HepG2 (cell line): ENCODE data around the gene C1QBP. TPM values are rescaled to one million over a fixed set of nuclear protein-coding genes. Genes with fewer than 3 reads are reported as not detected.
A peak's percentile ranks its signal among the peaks of the same experiment; 100 is the strongest.

Experiments used
- HMGXB3 ChIP-seq: sonication (generic); formaldehyde crosslinking; IDR thresholded peaks from 2 replicates; pipeline ENCODE4 v1.4.0; 2020; ENCODE audit warnings: missing genetic modification reagents, borderline replicate concordance
- HMGXB4 ChIP-seq, 2 experiments: sonication (generic) in 1 of 2; formaldehyde crosslinking in 1 of 2; IDR thresholded peaks; 2 replicates each; pipeline versions ENCODE4 v1.4.0 to v1.6.1; 2018 to 2020; ENCODE audit warnings: missing genetic modification reagents in 2 of 2, borderline replicate concordance in 1 of 2, low read depth in 1 of 2, mild to moderate bottlenecking in 1 of 2, missing biosample characterization in 1 of 2
- MIXL1 ChIP-seq: IDR thresholded peaks from 2 replicates; pipeline ENCODE4 v1.6.1; 2016
- MLX ChIP-seq: IDR thresholded peaks from 2 replicates; pipeline ENCODE4 v1.6.1; 2016
- PRDM4 ChIP-seq: sonication (generic); formaldehyde crosslinking; IDR thresholded peaks from 2 replicates; pipeline ENCODE4 v1.9.0; 2021; ENCODE audit warnings: missing genetic modification reagents, borderline replicate concordance
- RARG ChIP-seq: sonication (generic); formaldehyde crosslinking; IDR thresholded peaks from 2 replicates; pipeline ENCODE4 v1.4.0; 2020; ENCODE audit warnings: low read depth, mild to moderate bottlenecking, missing genetic modification reagents
- SMAD1 ChIP-seq: sonication (generic); formaldehyde crosslinking; IDR thresholded peaks from 2 replicates; pipeline ENCODE4 v1.4.0; 2020; ENCODE audit warnings: missing genetic modification reagents, low read depth, mild to moderate bottlenecking, borderline replicate concordance
- SNAPC2 ChIP-seq: sonication (generic); formaldehyde crosslinking; IDR thresholded peaks from 2 replicates; pipeline ENCODE4 v1.8.1; 2022; ENCODE audit warnings: mild to moderate bottlenecking, missing genetic modification reagents
- U2AF1 ChIP-seq: fragments of 200-400 bp; formaldehyde crosslinking; optimal IDR thresholded peaks from 2 replicates; pipeline ENCODE3; 2017; ENCODE audit warnings: mild to moderate bottlenecking, low read depth, low read length
- ZBTB20 ChIP-seq: sonication (generic); formaldehyde crosslinking; IDR thresholded peaks from 2 replicates; pipeline ENCODE4 v1.8.1; 2023; ENCODE audit warnings: missing genetic modification reagents, low read depth, mild to moderate bottlenecking, borderline replicate concordance
- ZNF761 ChIP-seq: sonication (generic); formaldehyde crosslinking; conservative IDR thresholded peaks from 2 replicates; pipeline ENCODE4 v1.4.0; 2020; ENCODE audit warnings: mild to moderate bottlenecking, missing genetic modification reagents
- polyA plus RNA-seq, 8 experiments: library from polyadenylated mRNA; depleted of rRNA in 3 of 8; stranded (reverse) in 7 of 8; unstranded in 1 of 8; fragments of >200 nt; fragmentation: Illumina TruSeq in 4 of 8; extraction: Trizol in 4 of 8; gene quantifications; 2 replicates each; pipeline versions ENCODE4 v1.2.1 to v1.2.3, GENCODE V29; 2011 to 2016; ENCODE audit warnings: low read depth in 4 of 8, missing spikeins in 1 of 8, mixed read lengths in 1 of 8; ENCODE audit not compliant: insufficient read depth in 1 of 8
- total RNA-seq, 5 experiments: library from RNA; depleted of rRNA; stranded (reverse); fragments of >200 nt; fragmentation: Illumina TruSeq; extraction: Trizol; gene quantifications; 2 replicates each; pipeline ENCODE4 v1.2.3, GENCODE V29; 2016; ENCODE audit warnings: low read depth in 1 of 5

Gene C1QBP
- total and polyA plus RNA-seq, 2 of the 13 experiments (the other 11 are each of a cell fraction or from before 2014, with no cell fraction given): 219 to 680 TPM

DNA sequence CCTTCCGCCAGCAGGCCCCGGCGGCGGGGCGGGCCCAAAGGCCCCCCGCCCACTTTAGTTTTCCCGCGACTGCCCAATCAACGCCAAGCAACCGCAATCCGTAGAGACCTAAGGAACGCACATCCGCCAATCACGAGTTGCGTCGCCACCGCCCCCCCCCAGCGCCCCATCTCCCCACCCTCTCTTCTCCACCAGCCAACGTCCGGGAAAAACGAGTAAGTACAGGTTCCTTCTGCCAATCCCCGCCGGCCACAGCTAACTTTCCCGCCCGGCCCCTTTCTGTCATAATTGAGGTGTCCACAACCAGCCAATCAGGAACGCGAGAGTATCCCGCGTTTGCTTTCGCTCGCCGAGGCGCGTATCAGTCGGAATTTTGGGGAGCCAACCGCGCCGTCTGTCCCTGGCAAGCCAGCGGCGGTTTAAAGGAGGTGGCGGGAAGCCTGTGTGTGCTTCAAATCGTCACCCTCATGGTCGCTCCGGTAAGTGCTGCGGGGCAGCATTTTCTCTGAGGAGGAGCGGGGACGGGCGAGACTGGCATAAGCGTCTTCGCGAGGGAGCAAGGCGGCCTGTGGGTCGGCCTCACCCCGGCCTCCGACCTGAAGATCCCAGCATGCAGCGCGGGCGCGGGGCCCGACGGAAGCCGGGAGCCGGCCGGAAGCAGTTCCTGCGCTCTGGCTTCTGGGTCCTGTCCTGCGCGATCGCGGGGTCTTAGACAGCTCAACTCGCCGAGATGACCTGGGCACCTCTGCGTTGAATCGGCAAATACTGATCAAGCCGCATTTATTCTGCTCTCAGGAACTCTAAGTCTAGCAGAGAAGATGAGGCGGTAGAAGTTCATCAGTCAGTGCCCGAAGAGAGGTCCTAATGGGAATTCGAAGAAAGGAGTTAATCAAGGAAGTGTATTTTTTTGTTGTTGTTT lies 47.5 kb upstream of the C1QBP start, which contains the start of gene MIS12 (continued):
- TF ChIP-seq PRDM4 (CRISPR knock-in tag): 0 out of 2 replicates have a peak, but pooled peaks have one; percentile 24
- no peak for TF ChIP-seq U2AF1
- TF ChIP-seq RARG (CRISPR knock-in tag): peak; percentile 78; the same call in 1 of the 2 replicates
- no peak for TF ChIP-seq SMAD1 (CRISPR knock-in tag)
- peak; percentile 79 for TF ChIP-seq ZNF761 (CRISPR knock-in tag)
- no peak for TF ChIP-seq SNAPC2 (CRISPR knock-in tag)
- 0 out of 2 replicates have a peak, but pooled peaks have one; percentile 83 for TF ChIP-seq ZBTB20 (CRISPR knock-in tag)
- peak in 1 of 2 experiments; percentile 66; a peak in 2 of 4 replicates for TF ChIP-seq HMGXB4 (CRISPR knock-in tag; IDR thresholded peaks at IDR 0.05; ENCODE audit: borderline replicate concordance in 1 of 2, low read depth in 1 of 2)
- TF ChIP-seq MLX (CRISPR knock-in tag): no peak
- peak; percentile 12; the same call in 1 of the 2 replicates for TF ChIP-seq MIXL1
- peak; percentile 97 for TF ChIP-seq HMGXB3 (CRISPR knock-in tag)
